ENCODE data around the gene CDKAL1.

DNA sequence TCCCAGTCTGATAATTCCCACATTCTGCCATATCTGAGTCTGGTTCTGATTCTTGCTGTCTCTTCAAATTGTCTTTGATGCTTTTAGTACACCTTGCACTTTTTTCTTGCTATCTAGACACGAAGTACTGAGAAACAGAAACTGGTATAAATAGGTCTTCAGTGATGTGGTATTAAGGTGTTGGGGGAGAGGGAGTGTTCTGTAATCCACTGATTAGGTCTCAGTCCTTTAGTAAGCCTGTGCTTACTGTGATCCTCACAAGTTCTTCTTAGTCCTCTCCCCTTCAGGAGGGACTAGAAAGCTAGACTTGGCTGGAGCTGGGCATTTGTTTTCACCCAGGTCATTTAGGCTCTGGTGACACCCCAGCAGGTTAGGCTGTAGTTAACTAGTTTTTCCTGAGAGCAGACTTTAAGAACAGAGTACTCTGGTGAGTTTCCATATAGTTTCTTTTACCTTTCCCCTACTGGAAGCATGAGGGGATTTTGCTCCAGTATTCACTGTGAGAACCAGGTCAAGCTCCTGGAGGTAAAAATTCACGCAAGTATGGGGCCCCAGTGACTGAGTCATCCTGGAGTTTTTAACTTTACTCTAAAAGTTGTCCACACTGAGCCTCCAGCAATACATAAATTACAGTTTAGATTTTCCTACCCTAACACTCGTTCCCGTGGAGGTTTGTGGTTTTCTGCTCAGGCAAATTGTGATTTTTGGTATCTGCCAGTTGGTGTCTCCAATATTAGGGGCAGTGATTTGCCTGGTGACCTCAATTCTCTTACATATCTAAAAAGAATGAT is 154.6 kb downstream of the CDKAL1 start:
- TF ChIP-seq, protein P1, sequence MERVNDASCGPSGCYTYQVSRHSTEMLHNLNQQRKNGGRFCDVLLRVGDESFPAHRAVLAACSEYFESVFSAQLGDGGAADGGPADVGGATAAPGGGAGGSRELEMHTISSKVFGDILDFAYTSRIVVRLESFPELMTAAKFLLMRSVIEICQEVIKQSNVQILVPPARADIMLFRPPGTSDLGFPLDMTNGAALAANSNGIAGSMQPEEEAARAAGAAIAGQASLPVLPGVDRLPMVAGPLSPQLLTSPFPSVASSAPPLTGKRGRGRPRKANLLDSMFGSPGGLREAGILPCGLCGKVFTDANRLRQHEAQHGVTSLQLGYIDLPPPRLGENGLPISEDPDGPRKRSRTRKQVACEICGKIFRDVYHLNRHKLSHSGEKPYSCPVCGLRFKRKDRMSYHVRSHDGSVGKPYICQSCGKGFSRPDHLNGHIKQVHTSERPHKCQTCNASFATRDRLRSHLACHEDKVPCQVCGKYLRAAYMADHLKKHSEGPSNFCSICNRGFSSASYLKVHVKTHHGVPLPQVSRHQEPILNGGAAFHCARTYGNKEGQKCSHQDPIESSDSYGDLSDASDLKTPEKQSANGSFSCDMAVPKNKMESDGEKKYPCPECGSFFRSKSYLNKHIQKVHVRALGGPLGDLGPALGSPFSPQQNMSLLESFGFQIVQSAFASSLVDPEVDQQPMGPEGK (CRISPR knock-in tag; IDR thresholded peaks at IDR 0.05; ENCODE audit: borderline replicate concordance): no peak
- no peak for TF ChIP-seq CHD2 (IDR thresholded peaks at IDR 0.05; ENCODE audit: low read depth, low read length)
- TF ChIP-seq ZBTB7A (IDR thresholded peaks at IDR 0.05; ENCODE audit: borderline replicate concordance, control insufficient read depth, low read depth, low read length): no peak
- TF ChIP-seq POLR2AphosphoS5 (IDR thresholded peaks at IDR 0.05; ENCODE audit: control insufficient read depth, insufficient read depth, low read depth, low read length): no peak
- TF ChIP-seq, protein P2, sequence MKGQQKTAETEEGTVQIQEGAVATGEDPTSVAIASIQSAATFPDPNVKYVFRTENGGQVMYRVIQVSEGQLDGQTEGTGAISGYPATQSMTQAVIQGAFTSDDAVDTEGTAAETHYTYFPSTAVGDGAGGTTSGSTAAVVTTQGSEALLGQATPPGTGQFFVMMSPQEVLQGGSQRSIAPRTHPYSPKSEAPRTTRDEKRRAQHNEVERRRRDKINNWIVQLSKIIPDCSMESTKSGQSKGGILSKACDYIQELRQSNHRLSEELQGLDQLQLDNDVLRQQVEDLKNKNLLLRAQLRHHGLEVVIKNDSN (CRISPR knock-in tag; IDR thresholded peaks at IDR 0.05): no peak
- TF ChIP-seq POLR3A (IDR thresholded peaks at IDR 0.05; ENCODE audit: borderline replicate concordance, extremely low read depth, insufficient read depth, insufficient read length): no peak
- TF ChIP-seq SMC3 (conservative IDR thresholded peaks at IDR 0.05; ENCODE audit: insufficient read depth, low read depth, low read length): no peak

Data from K562 (cell line).